Adrenal gland (tissue), 12 donors: ENCODE measurements around the gene TACC2. TPM values are rescaled to one million over a fixed set of nuclear protein-coding genes. Genes with fewer than 3 reads are reported as not detected.

Source experiments
- DNase-seq, 7 donors: peaks; one replicate each; pipeline ENCODE4 v3.0.0-alpha.2; 2019 to 2020
- H3K27ac ChIP-seq, 5 donors: fragments of 200-600 bp; sonication (generic) in 4 of 5; 1 replicate in 3 of 5; 2 replicates in 2 of 5; pipeline versions ENCODE4 v1.5.1 to v1.8.0; 2016 to 2020; ENCODE audit warnings: mild to moderate bottlenecking in 1 of 5
- H3K27me3 ChIP-seq: fragments of 200-600 bp; 2 replicates; pipeline ENCODE4 v1.8.0; 2021
- H3K36me3 ChIP-seq, 2 donors: fragments of 200-600 bp; replicated peaks in 1 of 2; 1 replicate in 1 of 2; 2 replicates in 1 of 2; pipeline versions ENCODE4 v1.5.1 to v1.8.0; 2018 to 2022
- H3K4me1 ChIP-seq, 2 donors: fragments of 200-600 bp; replicated peaks in 1 of 2; 1 replicate in 1 of 2; 2 replicates in 1 of 2; pipeline versions ENCODE4 v1.5.1 to v1.8.0; 2018 to 2021
- H3K4me3 ChIP-seq, 4 donors: fragments of 200-600 bp; sonication (generic) in 3 of 4; one replicate each; pipeline ENCODE4 v1.5.1; 2016 to 2018
- H3K9me3 ChIP-seq, 3 donors: fragments of 200-600 bp; sonication (generic) in 1 of 3; replicated peaks in 1 of 3; 1 replicate in 2 of 3; 2 replicates in 1 of 3; pipeline versions ENCODE4 v1.5.1 to v1.8.0; 2016 to 2021
- POLR2A ChIP-seq, 2 donors: fragments of 450-650 bp; IDR thresholded peaks; one replicate each; pipeline ENCODE4 v1.6.1; 2017; ENCODE audit warnings: antibody characterized with exemption in 2 of 2, mild to moderate bottlenecking in 2 of 2, moderate library complexity in 1 of 2
- WGBS, 4 donors: extraction: QIAGEN DNeasy Blood & Tissue Kit in 2 of 4; methylation state at CpG; one replicate each; pipeline versions ENCODE4 v1.1.5 to v1.1.7; 2013 to 2017; 5-methylcytosine and 5-hydroxymethylcytosine counted together
- intact Hi-C, 2 donors: fragments of 100-400 bp; cut with DNase I; formaldehyde crosslinking; loops; one replicate each; pipeline versions ENCODE4 v1.14.1 to v1.15.0; 2022 to 2023
- polyA plus RNA-seq, 3 donors: library from polyadenylated mRNA; stranded (reverse); fragments of 200-250 nt in 2 of 3; fragments of 350-450 nt in 1 of 3; fragmentation: Illumina TruSeq in 1 of 3; extraction: RNeasy Lipid Tissue Mini Kit (QIAGEN cat#74804) in 1 of 3; gene quantifications; one replicate each; pipeline ENCODE4 v1.2.3, GENCODE V29; 2013 to 2014
- small RNA-seq, 2 donors: library from RNA; depleted of rRNA; stranded (forward); fragments of <200 nt; gene quantifications; one replicate each; pipeline ENCODE3, GENCODE V24; 2016
- total RNA-seq, 9 donors: library from RNA; depleted of rRNA in 4 of 9; stranded (reverse); fragments of >200 nt in 4 of 9; fragments of 120-200 nt in 1 of 9; fragmentation: NEBNext Ultra II Directional in 1 of 9; extraction: Animal tissue kit (Norgen Biotek cat#: 25700) in 1 of 9; gene quantifications; one replicate each; pipeline versions ENCODE4 v1.1.0 to v1.2.4, GENCODE V29; 2013 to 2023
- TF ChIP-seq, protein P1 (sequence below), 6 experiments: fragments of 450-650 bp in 4 of 6; fragments of 200-600 bp in 2 of 6; sonication (generic) in 1 of 6; IDR thresholded peaks; 1 replicate in 5 of 6; 2 replicates in 1 of 6; pipeline versions ENCODE4 v1.5.1 to v1.8.0; 2016 to 2021; ENCODE audit warnings: antibody characterized with exemption in 6 of 6, mild to moderate bottlenecking in 2 of 6, moderate library complexity in 1 of 6
- donor health status: healthy with polysubstance abuse.
- donor health status: Bipolar disorder and iron deficiency.
- donor health status: DM: yes; HTN: yes; CAD: no.
- donor health status: DM: no; HTN: no; CAD: no.
- donor health status: DM: no; HTN: no; CAD: no.
- donor health status: DM: yes; HTN: yes; CAD: no.

TACC2 gene
- total and polyA plus RNA-seq, 12 donors, result 11.3 to 45.7 (median 26.3) TPM

DNA sequence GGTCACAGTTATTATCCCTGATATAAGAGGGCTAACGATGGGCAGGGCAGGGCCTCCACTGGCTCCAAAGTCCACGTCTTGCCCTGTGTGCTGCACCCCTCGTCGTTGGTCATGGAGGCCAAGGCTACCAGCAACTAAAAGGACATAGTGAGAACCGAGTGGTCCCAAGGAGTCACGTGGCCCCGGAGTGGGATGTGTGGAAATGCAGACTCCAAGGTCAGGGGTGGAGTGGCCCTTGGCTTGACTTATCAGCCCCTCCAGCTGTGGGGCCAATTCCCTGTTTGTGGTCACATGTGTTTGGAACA, 312.8 kb downstream of the TACC2 start:
- no peak overlapping the region for H3K27ac ChIP-seq
- no peaks in the 10 kb centered on the region for H3K36me3 ChIP-seq
- H3K4me3 ChIP-seq, result no peak overlapping the region
- TF ChIP-seq POLR2A (IDR thresholded peaks at IDR 0.05), result no peak
- TF ChIP-seq, protein P1, sequence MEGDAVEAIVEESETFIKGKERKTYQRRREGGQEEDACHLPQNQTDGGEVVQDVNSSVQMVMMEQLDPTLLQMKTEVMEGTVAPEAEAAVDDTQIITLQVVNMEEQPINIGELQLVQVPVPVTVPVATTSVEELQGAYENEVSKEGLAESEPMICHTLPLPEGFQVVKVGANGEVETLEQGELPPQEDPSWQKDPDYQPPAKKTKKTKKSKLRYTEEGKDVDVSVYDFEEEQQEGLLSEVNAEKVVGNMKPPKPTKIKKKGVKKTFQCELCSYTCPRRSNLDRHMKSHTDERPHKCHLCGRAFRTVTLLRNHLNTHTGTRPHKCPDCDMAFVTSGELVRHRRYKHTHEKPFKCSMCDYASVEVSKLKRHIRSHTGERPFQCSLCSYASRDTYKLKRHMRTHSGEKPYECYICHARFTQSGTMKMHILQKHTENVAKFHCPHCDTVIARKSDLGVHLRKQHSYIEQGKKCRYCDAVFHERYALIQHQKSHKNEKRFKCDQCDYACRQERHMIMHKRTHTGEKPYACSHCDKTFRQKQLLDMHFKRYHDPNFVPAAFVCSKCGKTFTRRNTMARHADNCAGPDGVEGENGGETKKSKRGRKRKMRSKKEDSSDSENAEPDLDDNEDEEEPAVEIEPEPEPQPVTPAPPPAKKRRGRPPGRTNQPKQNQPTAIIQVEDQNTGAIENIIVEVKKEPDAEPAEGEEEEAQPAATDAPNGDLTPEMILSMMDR (IDR thresholded peaks at IDR 0.05), result no peak
- WGBS, 4 donors, result 74 to 83% (median 79%) methylated on average over 7 of the region's 7 CpGs
- H3K4me1 ChIP-seq, result peaks cover 0 to 7% of the 10 kb centered on the region in 2 donors
- peaks cover 3% of the 10 kb centered on the region for H3K27me3 ChIP-seq
- no peaks in the 10 kb centered on the region for H3K9me3 ChIP-seq
- intact Hi-C loops, result no loop called here
- no peak for DNase-seq

DNA sequence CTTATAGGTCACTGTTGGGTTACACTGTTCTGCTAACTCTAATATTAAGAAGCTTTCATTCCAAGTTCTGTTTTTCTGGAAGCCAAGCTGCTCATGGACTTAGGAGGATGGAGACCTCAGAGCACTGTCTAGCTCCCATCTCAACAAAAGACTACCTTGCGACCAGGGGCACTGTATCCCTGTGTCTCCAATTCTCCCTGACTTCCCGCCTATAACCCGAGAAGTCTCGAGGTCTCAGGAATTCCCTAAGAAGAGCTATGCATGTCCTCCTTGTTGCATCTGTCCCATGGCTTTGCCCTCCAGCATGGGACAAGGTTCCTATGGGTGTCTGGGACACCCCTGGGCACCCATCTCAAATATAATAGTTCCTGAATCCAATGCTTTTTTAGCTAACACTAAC, 313.4 kb downstream of the TACC2 start:
- Histone ChIP-seq H3K27ac (no peak overlapping the region), H3K36me3 (no peaks in the 10 kb centered on the region), H3K27me3 (no peaks in the 10 kb centered on the region), H3K4me1 (peaks cover 0 to 11% of the 10 kb centered on the region in 2 donors), H3K9me3 (no peaks in the 10 kb centered on the region), H3K4me3 (no peak overlapping the region)
- intact Hi-C loops, result no loop called here
- no peak for DNase-seq
- 90 to 93% (median 91%) methylated on average over 4 of the region's 4 CpGs for WGBS, 4 donors
- no peak for TF ChIP-seq POLR2A (IDR thresholded peaks at IDR 0.05)
- TF ChIP-seq, protein P1 (IDR thresholded peaks at IDR 0.05), result no peak

DNA sequence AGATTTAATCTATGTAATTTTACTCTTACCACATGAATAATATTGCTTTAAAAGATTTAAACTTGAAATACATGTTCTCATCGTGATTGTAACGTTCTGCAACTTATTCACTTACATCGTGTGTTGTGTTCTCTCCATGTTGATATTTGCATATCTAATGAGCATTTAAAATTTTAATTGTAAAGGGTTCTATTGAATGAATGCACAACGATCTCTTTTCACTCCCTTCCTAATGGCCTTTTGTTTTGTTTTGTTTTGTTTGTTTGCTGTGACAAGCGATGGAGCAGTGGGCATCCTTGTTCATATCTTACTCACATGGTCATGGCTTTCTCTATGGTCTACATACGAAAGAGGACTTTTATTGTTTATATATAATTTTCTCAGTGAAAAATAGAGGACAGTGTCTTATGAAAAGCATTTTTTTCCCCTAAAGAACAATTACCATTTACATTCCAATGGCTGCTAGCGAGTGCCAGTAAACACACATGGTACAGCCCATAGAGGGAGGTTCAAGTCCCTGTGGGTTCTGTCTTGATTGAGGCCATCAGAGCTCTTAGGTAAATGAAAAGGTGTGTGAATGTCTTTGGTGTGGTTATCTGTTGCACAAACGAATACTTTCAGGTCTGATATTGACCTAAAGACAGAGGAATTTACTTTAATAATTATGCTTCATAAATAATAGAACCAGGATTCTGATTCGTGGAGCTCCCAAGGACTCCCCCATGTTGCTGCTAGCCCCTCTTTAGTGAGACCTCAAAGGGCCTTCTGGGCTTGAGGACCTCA, 314.5 kb downstream of the TACC2 start:
- no peak overlapping the region for H3K27ac ChIP-seq
- WGBS, 4 donors, result 78 to 87% (median 81%) methylated on average over 9 of the region's 9 CpGs
- TF ChIP-seq, protein P1 (IDR thresholded peaks at IDR 0.05), result no peak
- TF ChIP-seq POLR2A (IDR thresholded peaks at IDR 0.05), result no peak
- H3K27me3 ChIP-seq, result no peaks in the 10 kb centered on the region
- no peaks in the 10 kb centered on the region for H3K9me3 ChIP-seq
- peaks cover 4 to 20% of the 10 kb centered on the region in 2 donors for H3K4me1 ChIP-seq
- H3K36me3 ChIP-seq, result no peaks in the 10 kb centered on the region
- intact Hi-C loops, result no loop called here
- no peak overlapping the region for H3K4me3 ChIP-seq
- DNase-seq, result no peak

Small RNAs within 50 kb of the gene (small RNA-seq; reads per million reads assigned to genes)
- gene RF02219, result 0 reads per million in 2 donors

Other genes starting within 250 kb of the TACC2 start
- gene ATE1, start 61.1 kb upstream of the TACC2 start, total RNA-seq, result 10 to 100 TPM; 25.6 to 53.7 (median 37.4) TPM
- gene ATE1, start 61.1 kb upstream of the TACC2 start, polyA plus RNA-seq, result 10 to 100 TPM in 1 of 3 donors, 1 to 10 TPM in 2; 4.2 to 23.1 (median 5.4) TPM
- 10 to 100 TPM; 25.6 to 83.6 (median 39.0) TPM for gene NSMCE4A, start 13.9 kb upstream of the TACC2 start, total RNA-seq
- 10 to 100 TPM; 37.8 to 94.8 (median 80.4) TPM for gene NSMCE4A, start 13.9 kb upstream of the TACC2 start, polyA plus RNA-seq